Esophagus muscularis mucosa (tissue), 4 donors: ENCODE data around the gene VRK2. TPM values are rescaled to one million over a fixed set of nuclear protein-coding genes. Genes with fewer than 3 reads are reported as not detected.

Experiments used
- DNase-seq: peaks from one replicate; pipeline ENCODE4 v3.0.0-alpha.2; 2017; ENCODE audit errors: extremely low spot score
- H3K27ac ChIP-seq, 4 donors: fragments of 200-600 bp; sonication (generic); replicated peaks in 1 of 4; 1 replicate in 3 of 4; 2 replicates in 1 of 4; pipeline ENCODE4 v1.5.1; 2016 to 2019; ENCODE audit warnings: mild to moderate bottlenecking in 1 of 4
- H3K27me3 ChIP-seq, 4 donors: fragments of 200-600 bp; sonication (generic); one replicate each; pipeline versions ENCODE4 v1.5.1 to v1.6.0; 2016 to 2019
- H3K36me3 ChIP-seq, 4 donors: fragments of 200-600 bp; sonication (generic); one replicate each; pipeline ENCODE4 v1.5.1; 2016 to 2019
- H3K4me1 ChIP-seq, 4 donors: fragments of 200-600 bp; sonication (generic); one replicate each; pipeline ENCODE4 v1.5.1; 2016 to 2019
- H3K4me3 ChIP-seq, 4 donors: fragments of 200-600 bp; sonication (generic); 1 replicate in 2 of 4; 2 replicates in 2 of 4; pipeline ENCODE4 v1.5.1; 2016 to 2019; ENCODE audit warnings: mild to moderate bottlenecking in 4 of 4, moderate library complexity in 1 of 4
- H3K9me3 ChIP-seq, 4 donors: fragments of 200-600 bp; sonication (generic); 1 replicate in 3 of 4; 2 replicates in 1 of 4; pipeline ENCODE4 v1.5.1; 2016 to 2019
- EP300 ChIP-seq: sonication (generic); formaldehyde crosslinking; IDR thresholded peaks from one replicate; pipeline ENCODE4 v1.6.1; 2017; ENCODE audit warnings: antibody characterized with exemption
- POLR2A ChIP-seq: fragments of 450-650 bp; IDR thresholded peaks from one replicate; pipeline ENCODE4 v1.6.1; 2017; ENCODE audit warnings: antibody characterized with exemption, moderate library complexity, mild to moderate bottlenecking, low read depth
- POLR2AphosphoS5 ChIP-seq, 2 donors: sonication (generic); formaldehyde crosslinking; IDR thresholded peaks; one replicate each; pipeline ENCODE4 v1.6.1; 2017; ENCODE audit warnings: antibody characterized with exemption in 2 of 2
- WGBS: methylation state at CpG from one replicate; pipeline ENCODE4 v1.1.5; 2018; 5-methylcytosine and 5-hydroxymethylcytosine counted together
- intact Hi-C: fragments of 100-400 bp; cut with DNase I; formaldehyde crosslinking; loops from one replicate; pipeline ENCODE4 v1.15.1; 2023
- total RNA-seq, 4 donors: library from RNA; depleted of rRNA; stranded (reverse); fragments of >200 nt; gene quantifications; one replicate each; pipeline versions ENCODE4 v1.1.0 to v1.2.1, GENCODE V29; 2016
- TF ChIP-seq, protein P1 (sequence below), 3 experiments: fragments of 200-600 bp in 2 of 3; fragments of 450-650 bp in 1 of 3; sonication (generic) in 2 of 3; IDR thresholded peaks; one replicate each; pipeline ENCODE4 v1.5.1; 2017 to 2019; ENCODE audit warnings: antibody characterized with exemption in 3 of 3, mild to moderate bottlenecking in 2 of 3, moderate library complexity in 1 of 3

VRK2 gene
- total RNA-seq, 4 donors from 2014 or later, result 25.8 to 31.3 (median 28.7) TPM

DNA sequence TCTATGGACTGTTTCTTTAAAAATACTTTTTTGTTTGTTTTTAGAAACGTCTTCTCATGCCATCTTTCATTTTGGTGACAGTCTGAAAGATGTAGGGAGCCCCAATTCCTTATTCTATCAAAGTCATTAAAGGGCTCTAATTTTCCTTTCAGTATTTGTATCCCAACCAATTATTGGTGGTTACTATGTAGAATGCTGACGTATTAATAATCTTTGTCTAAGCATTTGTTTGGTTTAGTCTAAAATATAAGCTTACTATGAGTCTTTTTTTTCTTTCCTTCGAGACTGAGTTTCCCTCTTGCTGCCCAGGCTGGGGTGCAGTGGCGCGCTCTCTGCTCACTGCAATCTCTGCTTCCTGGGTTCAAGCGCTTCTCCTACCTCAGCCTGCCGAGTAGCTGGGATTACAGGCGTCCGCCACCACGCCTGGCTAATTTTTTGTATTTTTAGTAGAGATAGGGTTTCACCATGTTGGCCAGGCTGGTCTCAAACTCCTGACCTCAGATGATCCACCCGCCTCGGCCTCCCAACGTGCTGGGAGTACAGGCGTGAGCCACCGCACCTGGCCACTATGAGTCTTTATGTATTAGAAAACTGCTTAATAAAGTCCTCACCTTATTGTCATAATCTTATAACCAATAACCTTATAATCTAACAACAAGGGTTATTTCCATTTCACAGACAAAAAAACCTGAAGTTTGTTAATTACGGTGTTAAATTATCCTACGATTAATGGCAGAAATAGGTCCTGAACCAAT lies 849 bp upstream of the VRK2 start:
- 80% methylated on average over 17 of the region's 17 CpGs for WGBS
- H3K27me3 ChIP-seq, result no peaks in the 10 kb centered on the region
- H3K36me3 ChIP-seq, result peaks cover 0 to 13% (median 3%) of the 10 kb centered on the region in 4 donors
- H3K9me3 ChIP-seq, result no peaks in the 10 kb centered on the region
- intact Hi-C loops, result loop anchor here (10.0 kb wide), 1 partner anchor 189 kb away; no protein-coding TSS in a partner anchor
- H3K4me1 ChIP-seq, result peaks cover 22 to 34% (median 26%) of the 10 kb centered on the region in 4 donors
- H3K27ac ChIP-seq, result peak overlapping the region; percentile 88 to 94 (median 90)
- peak overlapping the region; percentile 65 to 76 (median 74) for H3K4me3 ChIP-seq
- TF ChIP-seq POLR2AphosphoS5 (IDR thresholded peaks at IDR 0.05) (no peak), EP300 (no peak)
- TF ChIP-seq, protein P1, sequence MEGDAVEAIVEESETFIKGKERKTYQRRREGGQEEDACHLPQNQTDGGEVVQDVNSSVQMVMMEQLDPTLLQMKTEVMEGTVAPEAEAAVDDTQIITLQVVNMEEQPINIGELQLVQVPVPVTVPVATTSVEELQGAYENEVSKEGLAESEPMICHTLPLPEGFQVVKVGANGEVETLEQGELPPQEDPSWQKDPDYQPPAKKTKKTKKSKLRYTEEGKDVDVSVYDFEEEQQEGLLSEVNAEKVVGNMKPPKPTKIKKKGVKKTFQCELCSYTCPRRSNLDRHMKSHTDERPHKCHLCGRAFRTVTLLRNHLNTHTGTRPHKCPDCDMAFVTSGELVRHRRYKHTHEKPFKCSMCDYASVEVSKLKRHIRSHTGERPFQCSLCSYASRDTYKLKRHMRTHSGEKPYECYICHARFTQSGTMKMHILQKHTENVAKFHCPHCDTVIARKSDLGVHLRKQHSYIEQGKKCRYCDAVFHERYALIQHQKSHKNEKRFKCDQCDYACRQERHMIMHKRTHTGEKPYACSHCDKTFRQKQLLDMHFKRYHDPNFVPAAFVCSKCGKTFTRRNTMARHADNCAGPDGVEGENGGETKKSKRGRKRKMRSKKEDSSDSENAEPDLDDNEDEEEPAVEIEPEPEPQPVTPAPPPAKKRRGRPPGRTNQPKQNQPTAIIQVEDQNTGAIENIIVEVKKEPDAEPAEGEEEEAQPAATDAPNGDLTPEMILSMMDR (IDR thresholded peaks at IDR 0.05), result no peak
- DNase-seq, result no peak

DNA sequence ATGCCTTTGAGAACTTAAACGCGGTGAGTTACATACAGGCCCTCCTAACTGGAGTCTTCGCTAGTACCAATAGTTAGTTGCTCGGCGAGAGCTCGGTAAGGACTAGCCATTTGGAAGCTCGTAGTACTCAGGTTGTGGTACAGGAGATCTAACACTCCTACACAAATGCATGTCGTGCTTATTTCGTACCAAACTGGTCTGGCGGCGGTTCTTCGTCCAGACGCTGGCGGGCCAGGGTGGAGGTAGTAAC lies 346 bp upstream of the VRK2 start:
- TF ChIP-seq POLR2A (no peak), EP300 (no peak), POLR2AphosphoS5 (IDR thresholded peaks at IDR 0.05) (no peak)
- TF ChIP-seq, protein P1 (IDR thresholded peaks at IDR 0.05), result no peak
- H3K36me3 ChIP-seq, result peaks cover 0 to 15% (median 3%) of the 10 kb centered on the region in 4 donors
- WGBS, result 5% methylated on average over 14 of the region's 14 CpGs
- peak overlapping the region; percentile 65 to 76 (median 74) for H3K4me3 ChIP-seq
- H3K27me3 ChIP-seq, result no peaks in the 10 kb centered on the region
- H3K9me3 ChIP-seq, result no peaks in the 10 kb centered on the region
- no peak for DNase-seq
- peaks cover 22 to 34% (median 26%) of the 10 kb centered on the region in 4 donors for H3K4me1 ChIP-seq
- intact Hi-C loops, result loop anchor here (10.0 kb wide), 1 partner anchor 189 kb away; no protein-coding TSS in a partner anchor
- peak overlapping the region; percentile 88 to 94 (median 90) for H3K27ac ChIP-seq

DNA sequence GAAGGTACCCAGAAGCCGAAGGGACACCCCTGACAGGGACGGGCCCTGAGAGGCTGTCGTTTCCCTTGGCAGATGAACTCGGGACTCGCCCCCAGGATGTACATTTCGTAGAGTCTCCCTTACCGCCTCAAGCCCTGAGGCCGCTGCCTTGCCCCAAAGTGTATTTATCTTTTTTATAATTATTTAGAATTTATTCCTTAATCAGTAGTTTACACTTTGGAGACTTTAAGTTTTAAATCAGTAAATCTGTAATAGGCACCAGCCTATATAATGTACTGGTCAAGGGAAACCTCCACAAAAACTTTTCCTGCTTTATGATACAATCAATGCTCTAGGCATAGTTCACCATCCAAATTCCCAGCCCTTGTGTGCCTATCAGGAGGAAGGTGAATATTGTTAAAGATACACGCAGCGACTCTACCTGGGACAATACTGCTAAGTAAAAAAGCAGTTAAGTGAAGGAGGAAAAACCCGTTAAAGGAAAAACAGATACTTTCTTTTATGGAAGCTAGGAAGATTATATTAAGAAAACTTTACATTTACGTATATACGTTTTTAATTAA lies 848 bp downstream of the VRK2 start:
- TF ChIP-seq, protein P1 (IDR thresholded peaks at IDR 0.05), result no peak
- TF ChIP-seq EP300 (no peak), POLR2A (no peak), POLR2AphosphoS5 (IDR thresholded peaks at IDR 0.05) (no peak)
- WGBS, result 35% methylated on average over 13 of the region's 13 CpGs
- H3K4me1 ChIP-seq, result peaks cover 22 to 32% (median 26%) of the 10 kb centered on the region in 4 donors
- intact Hi-C loops, result loop anchor here (10.0 kb wide), 1 partner anchor 187 kb away; no protein-coding TSS in a partner anchor
- peaks cover 0 to 15% (median 3%) of the 10 kb centered on the region in 4 donors for H3K36me3 ChIP-seq
- DNase-seq, result no peak
- no peaks in the 10 kb centered on the region for H3K9me3 ChIP-seq
- peak overlapping the region; percentile 65 to 76 (median 74) for H3K4me3 ChIP-seq
- H3K27ac ChIP-seq, result peak overlapping the region; percentile 88 to 94 (median 90)
- no peaks in the 10 kb centered on the region for H3K27me3 ChIP-seq

DNA sequence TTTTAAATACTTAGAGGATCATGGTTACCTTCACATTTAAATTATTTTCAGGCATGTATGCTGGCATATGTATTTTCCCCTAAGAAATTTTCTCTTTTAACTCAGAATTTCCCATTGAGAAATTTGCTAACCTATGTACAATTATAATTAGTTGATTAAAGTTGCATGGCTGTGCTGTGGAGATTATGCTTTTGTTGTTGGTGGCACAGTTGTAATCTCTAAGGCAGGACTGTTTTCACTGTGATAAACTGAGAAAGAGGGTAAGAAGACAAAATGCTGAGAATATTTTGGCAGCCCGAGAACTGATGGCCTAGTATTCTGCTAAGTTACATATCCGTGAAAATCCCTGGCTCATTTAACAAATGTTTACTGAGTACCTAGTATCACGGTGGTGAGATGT lies 1.4 kb downstream of the VRK2 start:
- Histone ChIP-seq H3K36me3 (peaks cover 0 to 15% (median 3%) of the 10 kb centered on the region in 4 donors), H3K27ac (peak overlapping the region in 3 of 4 donors; percentile 88 to 94 (median 90)), H3K4me3 (peak overlapping the region in 1 of 4 donors; percentile 76), H3K4me1 (peaks cover 22 to 29% (median 26%) of the 10 kb centered on the region in 4 donors), H3K9me3 (no peaks in the 10 kb centered on the region), H3K27me3 (no peaks in the 10 kb centered on the region)
- no peak for TF ChIP-seq POLR2AphosphoS5 (IDR thresholded peaks at IDR 0.05)
- TF ChIP-seq POLR2A, result no peak
- TF ChIP-seq, protein P1 (IDR thresholded peaks at IDR 0.05), result no peak
- TF ChIP-seq EP300, result no peak
- whole genome bisulfite sequencing, result 80% methylated on average over 3 of the region's 3 CpGs
- intact Hi-C loops, result loop anchor here (10.0 kb wide), 1 partner anchor 187 kb away; no protein-coding TSS in a partner anchor
- no peak for DNase-seq
